ENCODE results near the gene MEGF8. TPM values are rescaled to one million over a fixed set of nuclear protein-coding genes. Genes with fewer than 3 reads are reported as not detected.

Gene MEGF8
- total RNA-seq, 4 donors from 2014 or later: 10.7 to 21.5 (median 16.1) TPM

DNA sequence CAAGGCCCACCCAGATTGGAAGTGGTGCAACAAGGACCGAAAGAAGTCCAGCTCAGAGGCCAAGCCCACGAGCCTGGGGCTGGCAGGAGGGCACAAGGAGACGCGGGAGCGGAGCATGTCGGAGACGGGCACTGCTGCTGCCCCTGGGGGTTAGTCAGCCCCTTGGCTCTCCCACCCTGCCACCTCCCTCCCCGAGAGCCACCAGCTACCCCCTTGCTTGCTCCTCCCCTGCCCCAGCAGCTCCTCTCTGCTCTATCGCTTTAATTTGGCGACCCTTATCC, 37.7 kb upstream of the MEGF8 start:
- WGBS: 71% methylated on average over 10 of the region's 10 CpGs
- H3K27ac ChIP-seq: no peak overlapping the region
- H3K36me3 ChIP-seq: peaks cover 62% of the 10 kb centered on the region
- H3K4me1 ChIP-seq: peaks cover 39% of the 10 kb centered on the region
- no peaks in the 10 kb centered on the region for H3K27me3 ChIP-seq
- no peak for TF ChIP-seq EP300 (IDR thresholded peaks at IDR 0.05)
- TF ChIP-seq POLR2AphosphoS5 (IDR thresholded peaks at IDR 0.05): no peak
- TF ChIP-seq, protein P1, sequence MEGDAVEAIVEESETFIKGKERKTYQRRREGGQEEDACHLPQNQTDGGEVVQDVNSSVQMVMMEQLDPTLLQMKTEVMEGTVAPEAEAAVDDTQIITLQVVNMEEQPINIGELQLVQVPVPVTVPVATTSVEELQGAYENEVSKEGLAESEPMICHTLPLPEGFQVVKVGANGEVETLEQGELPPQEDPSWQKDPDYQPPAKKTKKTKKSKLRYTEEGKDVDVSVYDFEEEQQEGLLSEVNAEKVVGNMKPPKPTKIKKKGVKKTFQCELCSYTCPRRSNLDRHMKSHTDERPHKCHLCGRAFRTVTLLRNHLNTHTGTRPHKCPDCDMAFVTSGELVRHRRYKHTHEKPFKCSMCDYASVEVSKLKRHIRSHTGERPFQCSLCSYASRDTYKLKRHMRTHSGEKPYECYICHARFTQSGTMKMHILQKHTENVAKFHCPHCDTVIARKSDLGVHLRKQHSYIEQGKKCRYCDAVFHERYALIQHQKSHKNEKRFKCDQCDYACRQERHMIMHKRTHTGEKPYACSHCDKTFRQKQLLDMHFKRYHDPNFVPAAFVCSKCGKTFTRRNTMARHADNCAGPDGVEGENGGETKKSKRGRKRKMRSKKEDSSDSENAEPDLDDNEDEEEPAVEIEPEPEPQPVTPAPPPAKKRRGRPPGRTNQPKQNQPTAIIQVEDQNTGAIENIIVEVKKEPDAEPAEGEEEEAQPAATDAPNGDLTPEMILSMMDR (IDR thresholded peaks at IDR 0.05): no peak
- no peak for TF ChIP-seq POLR2A (IDR thresholded peaks at IDR 0.05)
- no peak for DNase-seq (ENCODE audit: low spot score in 2 of 2)
- H3K4me3 ChIP-seq: no peak overlapping the region
- H3K9me3 ChIP-seq: no peaks in the 10 kb centered on the region

- DNase-seq (ENCODE audit: low spot score in 2 of 2): no peak
- Histone ChIP-seq H3K4me1 (peaks cover 33% of the 10 kb centered on the region), H3K9me3 (no peaks in the 10 kb centered on the region), H3K27ac (no peak overlapping the region), H3K4me3 (no peak overlapping the region), H3K36me3 (peaks cover 68% of the 10 kb centered on the region), H3K27me3 (no peaks in the 10 kb centered on the region)
- TF ChIP-seq POLR2A (IDR thresholded peaks at IDR 0.05) (no peak), EP300 (IDR thresholded peaks at IDR 0.05) (no peak), POLR2AphosphoS5 (IDR thresholded peaks at IDR 0.05) (no peak)
- TF ChIP-seq, protein P1 (IDR thresholded peaks at IDR 0.05): no peak
- WGBS: 92% methylated on average over 2 of the region's 4 CpGs
Observed at GRCh38 chr19:42288387-42288786, 37.0 kb upstream of the MEGF8 start.

DNA sequence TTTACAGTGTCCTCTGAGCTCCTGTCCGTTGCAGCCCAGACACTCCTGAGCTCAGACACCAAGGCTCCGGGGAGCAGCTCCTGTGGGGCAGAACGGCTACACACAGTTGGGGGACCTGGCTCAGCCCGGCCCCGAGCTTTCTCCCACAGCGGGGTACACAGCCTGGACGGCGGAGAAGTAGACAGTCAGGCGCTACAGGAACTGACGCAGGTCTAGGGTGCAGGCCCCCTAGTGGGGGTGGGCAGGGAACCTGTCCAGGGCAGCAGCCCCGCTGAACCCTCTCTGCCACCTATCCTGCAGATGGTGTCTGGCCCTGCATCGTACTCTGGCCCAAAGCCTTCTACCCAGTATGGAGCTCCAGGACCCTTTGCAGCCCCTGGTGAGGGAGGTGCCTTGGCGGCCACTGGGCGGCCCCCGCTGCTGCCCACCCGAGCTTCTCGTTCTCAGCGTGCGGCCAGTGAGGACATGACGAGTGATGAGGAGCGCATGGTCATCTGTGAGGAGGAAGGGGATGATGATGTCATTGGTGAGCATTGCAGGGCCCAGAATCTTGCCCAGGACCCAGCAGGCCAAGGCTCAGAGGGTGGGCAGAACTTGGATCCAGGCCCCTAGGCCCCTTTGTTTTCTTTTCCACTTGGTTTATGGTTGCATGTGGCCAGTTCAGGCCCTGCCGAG, 36.4 kb upstream of the MEGF8 start:
- Histone ChIP-seq H3K4me1 (peaks cover 32% of the 10 kb centered on the region), H3K27ac (no peak overlapping the region), H3K36me3 (peaks cover 75% of the 10 kb centered on the region), H3K9me3 (no peaks in the 10 kb centered on the region), H3K27me3 (no peaks in the 10 kb centered on the region), H3K4me3 (no peak overlapping the region)
- DNase-seq (ENCODE audit: low spot score in 2 of 2): peak in 1 of 2 donors; percentile 74
- TF ChIP-seq POLR2AphosphoS5 (IDR thresholded peaks at IDR 0.05) (no peak), EP300 (IDR thresholded peaks at IDR 0.05) (no peak), POLR2A (IDR thresholded peaks at IDR 0.05) (no peak)
- TF ChIP-seq, protein P1 (IDR thresholded peaks at IDR 0.05): no peak
- 92% methylated on average over 17 of the region's 22 CpGs for WGBS

GRCh38 chr19:42289556-42290041, 35.8 kb upstream of the MEGF8 start:
- H3K4me1 ChIP-seq: peaks cover 29% of the 10 kb centered on the region
- no peak overlapping the region for H3K27ac ChIP-seq
- TF ChIP-seq POLR2A (IDR thresholded peaks at IDR 0.05): no peak
- no peak for TF ChIP-seq EP300 (IDR thresholded peaks at IDR 0.05)
- TF ChIP-seq, protein P1 (IDR thresholded peaks at IDR 0.05): no peak
- no peak for TF ChIP-seq POLR2AphosphoS5 (IDR thresholded peaks at IDR 0.05)
- H3K36me3 ChIP-seq: peaks cover 80% of the 10 kb centered on the region
- WGBS: 88% methylated on average over 8 of the region's 8 CpGs
- H3K27me3 ChIP-seq: no peaks in the 10 kb centered on the region
- H3K9me3 ChIP-seq: no peaks in the 10 kb centered on the region
- no peak for DNase-seq (ENCODE audit: low spot score in 2 of 2)
- H3K4me3 ChIP-seq: no peak overlapping the region

- 74% methylated on average over 13 of the region's 13 CpGs for WGBS
- peaks cover 86% of the 10 kb centered on the region for H3K36me3 ChIP-seq
- TF ChIP-seq EP300 (IDR thresholded peaks at IDR 0.05) (no peak), POLR2AphosphoS5 (IDR thresholded peaks at IDR 0.05) (no peak), POLR2A (IDR thresholded peaks at IDR 0.05) (no peak)
- TF ChIP-seq, protein P1 (IDR thresholded peaks at IDR 0.05): no peak
- H3K27ac ChIP-seq: no peak overlapping the region
- H3K4me3 ChIP-seq: no peak overlapping the region
- H3K9me3 ChIP-seq: no peaks in the 10 kb centered on the region
- H3K4me1 ChIP-seq: peaks cover 24% of the 10 kb centered on the region
- DNase-seq (ENCODE audit: low spot score in 2 of 2): no peak
- no peaks in the 10 kb centered on the region for H3K27me3 ChIP-seq
Observed at GRCh38 chr19:42290136-42290522, 35.3 kb upstream of the MEGF8 start.

All from suprapubic skin (tissue), 4 donors.